SU-DHL-6 (cell line): ENCODE results near the gene MAP3K21.

Experiments
- H2AFZ ChIP-seq: fragments of 200-600 bp; sonication (generic); 2 replicates; pipeline ENCODE4 v1.6.1; 2014; ENCODE audit warnings: low read depth, mild to moderate bottlenecking, moderate library complexity, mixed read lengths, antibody characterized with exemption, low read length; ENCODE audit not compliant: severe bottlenecking
- H3F3A ChIP-seq: fragments of 200-600 bp; shearing (Covaris generic); 2 replicates; pipeline ENCODE4 v1.6.0; 2016; ENCODE audit warnings: antibody characterized with exemption, mild to moderate bottlenecking; ENCODE audit not compliant: insufficient read depth
- H3K27ac ChIP-seq: fragments of 200-600 bp; sonication (generic); 2 replicates; pipeline ENCODE4 v1.5.1; 2016; ENCODE audit warnings: low read depth, mild to moderate bottlenecking, low read length, moderate library complexity, mixed read lengths
- H3K27me3 ChIP-seq: fragments of 200-600 bp; sonication (generic), shearing (Covaris generic); 2 replicates; pipeline ENCODE4 v1.6.0; 2014; ENCODE audit warnings: mild to moderate bottlenecking, low read length
- H3K36me3 ChIP-seq: fragments of 200-600 bp; sonication (generic); 2 replicates; pipeline ENCODE4 v1.6.1; 2014; ENCODE audit warnings: mild to moderate bottlenecking, low read length, mixed read lengths
- H3K4me2 ChIP-seq: fragments of 300-600, 200-600 bp; shearing (Covaris generic), sonication (generic); 2 replicates; pipeline ENCODE4 v1.6.0; 2014; ENCODE audit warnings: low read length, low read depth, mild to moderate bottlenecking; ENCODE audit not compliant: poor library complexity, severe bottlenecking
- H3K4me3 ChIP-seq: fragments of 200-600 bp; sonication (generic); 2 replicates; pipeline ENCODE4 v1.5.1; 2014; ENCODE audit warnings: antibody characterized with exemption, low read length, mild to moderate bottlenecking, mixed read lengths; ENCODE audit not compliant: insufficient read depth, poor library complexity, severe bottlenecking
- H3K79me2 ChIP-seq: fragments of 200-600 bp; sonication (generic); 2 replicates; pipeline ENCODE4 v1.6.1; 2014; ENCODE audit warnings: mild to moderate bottlenecking, low read length, moderate library complexity; ENCODE audit not compliant: insufficient read depth
- H3K9ac ChIP-seq: fragments of 200-600 bp; sonication (generic); 2 replicates; pipeline ENCODE4 v1.7.0; 2014; ENCODE audit warnings: mild to moderate bottlenecking, low read length
- H3K9me2 ChIP-seq: fragments of 200-600 bp; sonication (generic); replicated peaks from 2 replicates; pipeline ENCODE4 v1.6.1; 2014; ENCODE audit warnings: low read length; ENCODE audit not compliant: insufficient read depth
- H3K9me3 ChIP-seq: fragments of 200-600 bp; sonication (generic); 2 replicates; pipeline ENCODE4 v1.6.1; 2014; ENCODE audit warnings: low read length, mixed read lengths; ENCODE audit not compliant: insufficient read depth
- H4K20me1 ChIP-seq: fragments of 200-600 bp; sonication (generic); 2 replicates; pipeline ENCODE4 v1.6.1; 2014; ENCODE audit warnings: low read depth, mild to moderate bottlenecking, antibody characterized with exemption, low read length, moderate library complexity, mixed read lengths
- EZH2phosphoT487 ChIP-seq: fragments of 200-600 bp; sonication (generic), shearing (Covaris generic); conservative IDR thresholded peaks from 2 replicates; pipeline ENCODE4 v1.6.1; 2018; ENCODE audit warnings: mild to moderate bottlenecking, antibody characterized with exemption, low read length, moderate library complexity, mixed read lengths
- TF ChIP-seq, protein P1 (sequence below): fragments of 200-600 bp; sonication (generic); IDR thresholded peaks from one replicate; pipeline ENCODE4 v1.5.1; 2017; ENCODE audit warnings: antibody characterized with exemption, mild to moderate bottlenecking, low read length, moderate library complexity; ENCODE audit not compliant: insufficient read depth, poor library complexity, severe bottlenecking

The MAP3K21 gene

DNA sequence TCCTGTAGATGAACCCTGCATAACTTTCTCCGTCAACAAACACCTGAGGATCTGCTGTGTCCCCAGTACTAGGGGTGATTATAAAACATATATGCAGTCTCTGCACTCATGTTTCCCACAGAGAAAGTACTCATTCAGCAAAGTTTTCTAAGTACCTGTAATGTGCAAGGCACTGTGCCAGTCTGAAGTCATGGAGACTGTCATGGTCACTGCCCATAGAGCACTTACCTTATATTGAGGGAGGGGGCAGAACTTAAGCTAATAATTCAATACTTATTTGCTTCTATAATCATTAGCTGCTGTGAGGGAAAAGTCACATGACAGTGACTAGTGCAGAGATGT is 41.2 kb downstream of the MAP3K21 start:
- Histone ChIP-seq H2AFZ (no peak overlapping the region), H3K36me3 (no peaks in the 10 kb centered on the region), H3K4me3 (no peak overlapping the region), H3K27ac (no peak overlapping the region), H3K79me2 (no peaks in the 10 kb centered on the region), H3K27me3 (no peaks in the 10 kb centered on the region), H3F3A (no peaks in the 10 kb centered on the region), H3K9me2 (no peaks in the 10 kb centered on the region), H3K4me2 (no peak overlapping the region), H3K9me3 (no peaks in the 10 kb centered on the region), H3K9ac (no peak overlapping the region), H4K20me1 (no peaks in the 10 kb centered on the region)
- TF ChIP-seq, protein P1, sequence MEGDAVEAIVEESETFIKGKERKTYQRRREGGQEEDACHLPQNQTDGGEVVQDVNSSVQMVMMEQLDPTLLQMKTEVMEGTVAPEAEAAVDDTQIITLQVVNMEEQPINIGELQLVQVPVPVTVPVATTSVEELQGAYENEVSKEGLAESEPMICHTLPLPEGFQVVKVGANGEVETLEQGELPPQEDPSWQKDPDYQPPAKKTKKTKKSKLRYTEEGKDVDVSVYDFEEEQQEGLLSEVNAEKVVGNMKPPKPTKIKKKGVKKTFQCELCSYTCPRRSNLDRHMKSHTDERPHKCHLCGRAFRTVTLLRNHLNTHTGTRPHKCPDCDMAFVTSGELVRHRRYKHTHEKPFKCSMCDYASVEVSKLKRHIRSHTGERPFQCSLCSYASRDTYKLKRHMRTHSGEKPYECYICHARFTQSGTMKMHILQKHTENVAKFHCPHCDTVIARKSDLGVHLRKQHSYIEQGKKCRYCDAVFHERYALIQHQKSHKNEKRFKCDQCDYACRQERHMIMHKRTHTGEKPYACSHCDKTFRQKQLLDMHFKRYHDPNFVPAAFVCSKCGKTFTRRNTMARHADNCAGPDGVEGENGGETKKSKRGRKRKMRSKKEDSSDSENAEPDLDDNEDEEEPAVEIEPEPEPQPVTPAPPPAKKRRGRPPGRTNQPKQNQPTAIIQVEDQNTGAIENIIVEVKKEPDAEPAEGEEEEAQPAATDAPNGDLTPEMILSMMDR, result no peak
- TF ChIP-seq EZH2phosphoT487, result no peak

DNA sequence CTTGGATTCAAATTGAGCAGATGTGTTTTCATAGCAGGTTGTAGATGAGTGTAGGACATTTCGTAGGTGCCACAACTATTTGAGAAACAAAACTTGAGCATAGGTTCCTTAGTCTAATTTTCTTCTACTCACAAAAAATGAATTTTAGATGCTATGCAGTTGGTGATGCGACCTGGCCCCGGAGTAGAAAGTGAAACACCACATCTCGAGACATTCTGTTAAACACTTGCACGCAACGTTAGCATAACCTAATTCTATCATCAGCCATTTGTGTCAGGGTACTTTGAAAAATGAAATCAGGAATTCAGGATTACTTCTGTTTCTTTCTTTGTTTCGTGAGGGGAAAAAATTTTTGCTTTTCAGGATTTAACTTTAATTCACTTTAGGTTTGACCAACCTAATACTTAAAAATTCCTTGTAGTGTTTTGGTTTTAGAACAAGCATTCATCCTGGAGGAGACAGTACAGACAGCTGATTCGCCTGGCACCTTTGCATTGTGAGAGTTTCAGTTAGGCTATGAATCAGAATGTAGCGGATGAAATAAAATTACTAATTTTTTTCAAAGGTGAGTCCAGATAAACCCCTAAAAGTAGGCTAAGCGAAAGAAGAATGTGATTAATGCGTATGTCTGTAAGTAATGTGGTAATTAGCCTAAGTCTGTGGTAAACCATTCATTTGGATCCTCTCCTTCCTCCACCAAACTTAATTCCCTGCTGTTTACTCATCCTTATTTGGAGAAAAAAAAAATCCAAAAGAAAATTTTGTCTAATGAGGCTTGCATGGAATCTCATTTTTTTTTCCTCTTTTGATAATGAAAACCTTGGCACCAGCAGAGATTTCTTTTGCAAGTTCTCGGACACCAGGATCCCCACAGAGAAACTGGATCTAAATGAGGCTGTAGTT is 44.9 kb downstream of the MAP3K21 start:
- no peaks in the 10 kb centered on the region for H4K20me1 ChIP-seq
- H3K79me2 ChIP-seq, result no peaks in the 10 kb centered on the region
- no peak overlapping the region for H3K9ac ChIP-seq
- no peaks in the 10 kb centered on the region for H3K9me2 ChIP-seq
- no peak overlapping the region for H2AFZ ChIP-seq
- no peak overlapping the region for H3K4me3 ChIP-seq
- H3K4me2 ChIP-seq, result no peak overlapping the region
- H3K36me3 ChIP-seq, result no peaks in the 10 kb centered on the region
- TF ChIP-seq, protein P1, result no peak
- TF ChIP-seq EZH2phosphoT487, result no peak
- no peaks in the 10 kb centered on the region for H3K27me3 ChIP-seq
- no peaks in the 10 kb centered on the region for H3F3A ChIP-seq
- no peak overlapping the region for H3K27ac ChIP-seq
- no peaks in the 10 kb centered on the region for H3K9me3 ChIP-seq

DNA sequence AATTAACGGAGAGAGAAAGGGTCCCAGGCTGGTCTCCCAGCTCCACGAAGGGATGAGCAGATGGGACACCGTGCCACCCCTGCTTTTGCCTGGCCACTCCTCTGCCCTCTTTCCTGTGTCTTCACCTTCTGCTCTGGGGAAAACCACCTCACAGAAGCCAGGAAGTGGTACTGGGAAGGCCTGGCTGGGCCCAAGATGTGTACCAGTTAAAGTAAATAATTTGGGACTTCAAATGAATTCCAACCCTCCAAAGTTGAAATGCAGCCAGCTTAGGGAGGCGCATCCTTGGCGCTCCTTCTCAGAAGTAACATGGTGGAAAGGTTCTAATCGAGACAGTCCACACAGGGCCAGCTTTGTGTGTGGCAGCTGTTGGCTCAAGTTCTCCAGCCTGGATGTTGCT is 45.7 kb downstream of the MAP3K21 start:
- H3K4me2 ChIP-seq, result no peak overlapping the region
- no peak overlapping the region for H3K27ac ChIP-seq
- H3K9me2 ChIP-seq, result no peaks in the 10 kb centered on the region
- H2AFZ ChIP-seq, result no peak overlapping the region
- H3K9me3 ChIP-seq, result no peaks in the 10 kb centered on the region
- no peak overlapping the region for H3K9ac ChIP-seq
- no peaks in the 10 kb centered on the region for H4K20me1 ChIP-seq
- H3K4me3 ChIP-seq, result no peak overlapping the region
- H3K27me3 ChIP-seq, result no peaks in the 10 kb centered on the region
- no peaks in the 10 kb centered on the region for H3F3A ChIP-seq
- no peak for TF ChIP-seq EZH2phosphoT487
- TF ChIP-seq, protein P1, result no peak
- no peaks in the 10 kb centered on the region for H3K79me2 ChIP-seq
- no peaks in the 10 kb centered on the region for H3K36me3 ChIP-seq
